Kidney capillary endothelial cell (primary cell): Measurements from ENCODE around the gene KIF5C.
"Not testable (repeated sequence)": the region's sequence is repeated elsewhere in the genome, so short reads cannot be mapped to it uniquely, and the experiment has no call there.

Experiments
- DNase-seq: peaks from one replicate; pipeline ENCODE4 v3.0.0-alpha.2; 2018; ENCODE audit warnings: low spot score

Gene KIF5C

GRCh38 chr2:148965623-148966437, 90.8 kb downstream of the KIF5C start:
- DNase-seq, result no peak

- DNase-seq, result no peak
Observed at GRCh38 chr2:148966438-148966758, 91.4 kb downstream of the KIF5C start.

- DNase-seq, result no peak
Observed at GRCh38 chr2:148967056-148967455, 92.0 kb downstream of the KIF5C start.

GRCh38 chr2:148967578-148967977, 92.6 kb downstream of the KIF5C start:
- DNase-seq, result peak; percentile 7

- DNase-seq, result no peak
Observed at GRCh38 chr2:148968301-148968700, 93.3 kb downstream of the KIF5C start.

GRCh38 chr2:148968776-148969319, 93.8 kb downstream of the KIF5C start:
- DNase-seq, result no peak

- DNase-seq, result no peak
Observed at GRCh38 chr2:148969659-148970061, 94.6 kb downstream of the KIF5C start.

GRCh38 chr2:148970385-148970784, 95.4 kb downstream of the KIF5C start:
- no peak for DNase-seq

- DNase-seq, result no peak
Observed at GRCh38 chr2:148971547-148971946, 96.5 kb downstream of the KIF5C start.

- no peak for DNase-seq
Observed at GRCh38 chr2:148974095-148974494, 99.1 kb downstream of the KIF5C start.

- no peak for DNase-seq
Observed at GRCh38 chr2:148978026-148978685, 103.1 kb downstream of the KIF5C start.

- no peak for DNase-seq
Observed at GRCh38 chr2:148978706-148979105, 103.7 kb downstream of the KIF5C start.

GRCh38 chr2:148979164-148979918, 104.3 kb downstream of the KIF5C start:
- DNase-seq, result no peak

GRCh38 chr2:148979919-148980277, 104.9 kb downstream of the KIF5C start:
- no peak for DNase-seq

GRCh38 chr2:148980496-148980895, 105.5 kb downstream of the KIF5C start:
- not testable (repeated sequence) for DNase-seq

GRCh38 chr2:148981324-148981723, 106.3 kb downstream of the KIF5C start:
- no peak for DNase-seq

- no peak for DNase-seq
Observed at GRCh38 chr2:148981781-148982180, 106.8 kb downstream of the KIF5C start.

GRCh38 chr2:148982282-148982681, 107.3 kb downstream of the KIF5C start:
- DNase-seq, result no peak

GRCh38 chr2:148983896-148984295, 108.9 kb downstream of the KIF5C start:
- no peak for DNase-seq

GRCh38 chr2:148984449-148984848, 109.4 kb downstream of the KIF5C start:
- no peak for DNase-seq

- no peak for DNase-seq
Observed at GRCh38 chr2:148987286-148987685, 112.3 kb downstream of the KIF5C start.

- no peak for DNase-seq
Observed at GRCh38 chr2:148988337-148988736, 113.3 kb downstream of the KIF5C start.
